Sigmoid colon (tissue), 7 donors: ENCODE data around the gene CDH23. TPM values are rescaled to one million over a fixed set of nuclear protein-coding genes. Genes with fewer than 3 reads are reported as not detected.

ENCODE experiments used
- DNase-seq: peaks from one replicate; pipeline ENCODE4 v3.0.0-alpha.2; 2019
- H3K27ac ChIP-seq, 4 donors: fragments of 200-600 bp; sonication (generic); one replicate each; pipeline ENCODE4 v1.5.1; 2016 to 2019; ENCODE audit warnings: mild to moderate bottlenecking in 1 of 4
- H3K27me3 ChIP-seq, 3 donors: fragments of 200-600 bp; sonication (generic); one replicate each; pipeline ENCODE4 v1.5.1; 2019; ENCODE audit warnings: mild to moderate bottlenecking in 1 of 3
- H3K36me3 ChIP-seq, 4 donors: fragments of 200-600 bp; sonication (generic); one replicate each; pipeline ENCODE4 v1.5.1; 2016 to 2019
- H3K4me1 ChIP-seq, 4 donors: fragments of 200-600 bp; sonication (generic); one replicate each; pipeline ENCODE4 v1.5.1; 2017 to 2019
- H3K4me3 ChIP-seq, 4 donors: fragments of 200-600 bp; sonication (generic); one replicate each; pipeline ENCODE4 v1.5.1; 2017 to 2019; ENCODE audit warnings: mild to moderate bottlenecking in 2 of 4, moderate library complexity in 1 of 4
- H3K9me3 ChIP-seq, 4 donors: fragments of 200-600 bp in 3 of 4; sonication (generic) in 3 of 4; one replicate each; pipeline versions ENCODE4 v1.5.1 to v1.6.1; 2013 to 2019
- CTCF ChIP-seq, 4 experiments: fragments of 450-650 bp in 3 of 4; fragments of 200-600 bp in 1 of 4; IDR thresholded peaks; one replicate each; pipeline ENCODE4 v1.5.1; 2016 to 2019; ENCODE audit warnings: antibody characterized with exemption in 4 of 4, mild to moderate bottlenecking in 3 of 4, moderate library complexity in 2 of 4
- EP300 ChIP-seq, 4 donors: sonication (generic); formaldehyde crosslinking; IDR thresholded peaks; one replicate each; pipeline ENCODE4 v1.6.1; 2017; ENCODE audit warnings: antibody characterized with exemption in 4 of 4
- POLR2A ChIP-seq, 2 donors: fragments of 450-650 bp; IDR thresholded peaks; one replicate each; pipeline ENCODE4 v1.6.1; 2016; ENCODE audit warnings: antibody characterized with exemption in 2 of 2, mild to moderate bottlenecking in 2 of 2, moderate library complexity in 2 of 2
- POLR2AphosphoS5 ChIP-seq, 4 donors: sonication (generic); formaldehyde crosslinking; IDR thresholded peaks; one replicate each; pipeline ENCODE4 v1.6.1; 2017; ENCODE audit warnings: antibody characterized with exemption in 4 of 4
- WGBS, 2 donors: extraction: QIAGEN DNeasy Blood & Tissue Kit; methylation state at CpG; one replicate each; pipeline ENCODE4 v1.1.7; 2013; 5-methylcytosine and 5-hydroxymethylcytosine counted together
- intact Hi-C: fragments of 100-400 bp; cut with DNase I; formaldehyde crosslinking; loops from one replicate; pipeline ENCODE4 v1.15.1; 2023
- polyA plus RNA-seq, 3 donors: library from polyadenylated mRNA; stranded (reverse); fragments of 200-250 nt; gene quantifications; one replicate each; pipeline ENCODE4 v1.2.3, GENCODE V29; 2013
- total RNA-seq, 4 donors: library from RNA; depleted of rRNA; stranded (reverse); fragments of >200 nt; gene quantifications; one replicate each; pipeline ENCODE4 v1.1.0, GENCODE V29; 2016
- donor health status: healthy with polysubstance abuse.
- donor health status: Bipolar disorder and iron deficiency.
- donor health status: healthy.

Gene CDH23
- total and polyA plus RNA-seq, 7 donors = 1.5 to 7.2 (median 3.0) TPM

GRCh38 chr10:71521504-71522441 lies 125.1 kb downstream of the CDH23 start:
- peaks cover 0 to 4% (median 0%) of the 10 kb centered on the region in 3 donors for H3K27me3 ChIP-seq
- DNase-seq = no peak
- no peak overlapping the region for H3K27ac ChIP-seq
- no peaks in the 10 kb centered on the region for H3K9me3 ChIP-seq
- WGBS, 2 donors = 80 to 86% methylated on average over 14 of the region's 14 CpGs
- H3K4me1 ChIP-seq = no peaks in the 10 kb centered on the region
- intact Hi-C loops = no loop called here
- no peaks in the 10 kb centered on the region for H3K36me3 ChIP-seq
- no peak overlapping the region for H3K4me3 ChIP-seq
- TF ChIP-seq EP300 (IDR thresholded peaks at IDR 0.05) (no peak), POLR2A (IDR thresholded peaks at IDR 0.05) (no peak), POLR2AphosphoS5 (IDR thresholded peaks at IDR 0.05) (no peak), CTCF (IDR thresholded peaks at IDR 0.05) (no peak)

GRCh38 chr10:71522442-71523144 lies 125.9 kb downstream of the CDH23 start:
- H3K27ac ChIP-seq = no peak overlapping the region
- H3K36me3 ChIP-seq = no peaks in the 10 kb centered on the region
- TF ChIP-seq CTCF (IDR thresholded peaks at IDR 0.05) = no peak
- TF ChIP-seq POLR2AphosphoS5 (IDR thresholded peaks at IDR 0.05) = no peak
- TF ChIP-seq EP300 (IDR thresholded peaks at IDR 0.05) = no peak
- TF ChIP-seq POLR2A (IDR thresholded peaks at IDR 0.05) = no peak
- intact Hi-C loops = no loop called here
- no peaks in the 10 kb centered on the region for H3K4me1 ChIP-seq
- no peaks in the 10 kb centered on the region for H3K9me3 ChIP-seq
- H3K4me3 ChIP-seq = no peak overlapping the region
- no peak for DNase-seq
- peaks cover 0 to 4% (median 0%) of the 10 kb centered on the region in 3 donors for H3K27me3 ChIP-seq
- 64 to 84% methylated on average over 5 of the region's 5 CpGs for WGBS, 2 donors

- DNase-seq = no peak
- no peak overlapping the region for H3K4me3 ChIP-seq
- H3K9me3 ChIP-seq = no peaks in the 10 kb centered on the region
- no peak for TF ChIP-seq EP300 (IDR thresholded peaks at IDR 0.05)
- TF ChIP-seq POLR2AphosphoS5 (IDR thresholded peaks at IDR 0.05) = no peak
- TF ChIP-seq CTCF (IDR thresholded peaks at IDR 0.05) = no peak
- TF ChIP-seq POLR2A (IDR thresholded peaks at IDR 0.05) = no peak
- H3K4me1 ChIP-seq = no peaks in the 10 kb centered on the region
- H3K36me3 ChIP-seq = no peaks in the 10 kb centered on the region
- intact Hi-C loops = no loop called here
- peaks cover 0 to 4% (median 0%) of the 10 kb centered on the region in 3 donors for H3K27me3 ChIP-seq
- no peak overlapping the region for H3K27ac ChIP-seq
- 83 to 84% methylated on average over 6 of the region's 6 CpGs for WGBS, 2 donors
These were observed 127.0 kb downstream of the CDH23 start for GRCh38 chr10:71523756-71524155.

- no peak for DNase-seq
- intact Hi-C loops = no loop called here
- Histone ChIP-seq H3K27me3 (peaks cover 0 to 4% (median 0%) of the 10 kb centered on the region in 3 donors), H3K4me3 (no peak overlapping the region), H3K9me3 (no peaks in the 10 kb centered on the region), H3K4me1 (no peaks in the 10 kb centered on the region), H3K27ac (no peak overlapping the region), H3K36me3 (no peaks in the 10 kb centered on the region)
- no peak for TF ChIP-seq POLR2A (IDR thresholded peaks at IDR 0.05)
- no peak for TF ChIP-seq EP300 (IDR thresholded peaks at IDR 0.05)
- TF ChIP-seq CTCF (IDR thresholded peaks at IDR 0.05) = no peak
- TF ChIP-seq POLR2AphosphoS5 (IDR thresholded peaks at IDR 0.05) = no peak
- WGBS, 2 donors = 52 to 82% methylated on average over 5 of the region's 5 CpGs
These were observed 128.4 kb downstream of the CDH23 start for GRCh38 chr10:71525092-71525491.
